ENCODE measurements around the gene ZNF681.
A peak's percentile ranks its signal among the peaks of the same experiment; 100 is the strongest.

ZNF681 gene

DNA sequence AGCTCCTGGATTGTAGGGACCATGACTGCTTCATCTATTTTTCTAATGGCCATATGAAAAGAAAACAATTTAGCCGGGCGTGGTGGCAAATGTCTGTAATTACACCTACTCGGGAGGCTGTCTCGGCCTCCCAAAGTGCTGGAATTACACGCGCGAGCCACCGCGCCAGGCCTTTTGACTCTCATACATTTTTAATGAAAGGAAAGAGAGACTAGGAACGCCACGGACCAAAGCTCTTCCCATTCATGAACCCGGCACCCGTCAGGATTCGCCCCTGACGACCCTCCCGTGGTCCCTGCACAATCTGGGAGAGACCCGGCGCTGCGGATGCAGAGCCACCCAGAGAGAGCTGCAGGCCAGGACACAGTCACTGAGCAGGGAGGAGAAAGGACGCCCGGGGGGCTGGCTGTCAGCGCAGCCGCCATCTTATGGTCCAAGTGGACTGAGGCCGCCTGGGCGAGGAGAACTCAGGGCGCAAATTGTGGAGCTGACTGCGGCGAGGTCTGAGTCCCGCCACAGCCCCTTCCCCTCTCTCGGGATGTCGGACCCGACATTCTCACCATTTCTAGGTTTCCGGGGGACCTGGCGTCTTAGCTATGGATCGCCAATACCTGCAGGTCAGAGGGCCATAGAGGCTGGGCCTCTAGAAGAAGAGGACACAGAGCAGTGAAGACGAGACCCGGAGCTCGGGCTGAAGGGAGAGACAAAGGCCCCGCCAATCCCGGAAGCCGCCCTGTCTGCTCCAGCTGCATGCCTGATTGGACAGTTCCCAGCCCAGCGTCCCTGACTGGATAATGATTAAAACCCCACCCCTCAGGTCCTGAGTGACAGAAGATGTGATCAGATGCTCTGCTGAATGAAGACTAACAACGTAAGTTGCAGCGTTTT is at the start of gene ZNF681:
Gene ZNF681, minus strand, starts transcription at position 705 of the 888 bp plus-strand sequence. Its CDS starts 142 bp downstream, at position 563.
- DNase-seq (ENCODE audit: low read depth): peak; percentile 74
- in situ Hi-C loops (cut with HindIII; ENCODE audit: low sequenced_read_pairs): no loop called here
- TF ChIP-seq, protein P1, sequence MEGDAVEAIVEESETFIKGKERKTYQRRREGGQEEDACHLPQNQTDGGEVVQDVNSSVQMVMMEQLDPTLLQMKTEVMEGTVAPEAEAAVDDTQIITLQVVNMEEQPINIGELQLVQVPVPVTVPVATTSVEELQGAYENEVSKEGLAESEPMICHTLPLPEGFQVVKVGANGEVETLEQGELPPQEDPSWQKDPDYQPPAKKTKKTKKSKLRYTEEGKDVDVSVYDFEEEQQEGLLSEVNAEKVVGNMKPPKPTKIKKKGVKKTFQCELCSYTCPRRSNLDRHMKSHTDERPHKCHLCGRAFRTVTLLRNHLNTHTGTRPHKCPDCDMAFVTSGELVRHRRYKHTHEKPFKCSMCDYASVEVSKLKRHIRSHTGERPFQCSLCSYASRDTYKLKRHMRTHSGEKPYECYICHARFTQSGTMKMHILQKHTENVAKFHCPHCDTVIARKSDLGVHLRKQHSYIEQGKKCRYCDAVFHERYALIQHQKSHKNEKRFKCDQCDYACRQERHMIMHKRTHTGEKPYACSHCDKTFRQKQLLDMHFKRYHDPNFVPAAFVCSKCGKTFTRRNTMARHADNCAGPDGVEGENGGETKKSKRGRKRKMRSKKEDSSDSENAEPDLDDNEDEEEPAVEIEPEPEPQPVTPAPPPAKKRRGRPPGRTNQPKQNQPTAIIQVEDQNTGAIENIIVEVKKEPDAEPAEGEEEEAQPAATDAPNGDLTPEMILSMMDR (IDR thresholded peaks at IDR 0.05; ENCODE audit: low read depth, low read length, missing control alignments): no peak
- peak within 1 kb of the TSS; percentile 73 for H3K4me3 ChIP-seq (ENCODE audit: low read depth, low read length)

DNA sequence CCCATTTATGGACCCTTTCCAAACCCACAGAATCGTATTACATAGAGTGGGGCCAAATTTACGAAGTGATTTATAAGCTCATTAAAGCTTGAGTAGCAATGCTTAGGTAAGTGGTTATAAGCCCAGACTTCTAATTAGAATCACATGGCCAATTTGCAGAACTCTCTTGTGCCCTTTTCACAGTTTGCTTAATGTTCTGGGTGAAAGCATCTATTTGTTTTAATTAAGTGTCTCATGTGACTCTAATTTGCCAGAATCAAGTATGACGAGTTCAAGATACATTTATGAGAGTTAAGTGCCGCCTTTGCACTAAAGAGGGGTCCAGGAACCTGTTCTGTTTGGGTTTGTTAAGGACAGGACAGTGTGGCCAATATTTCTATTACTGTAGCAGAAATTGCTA is 46.0 kb upstream of the ZNF681 start:
- no peak for DNase-seq (ENCODE audit: low read depth)
- no peak overlapping the region for H3K4me3 ChIP-seq (ENCODE audit: low read depth, low read length)
- in situ Hi-C loops (cut with HindIII; ENCODE audit: low sequenced_read_pairs): no loop called here
- TF ChIP-seq, protein P1 (IDR thresholded peaks at IDR 0.05; ENCODE audit: low read depth, low read length, missing control alignments): no peak

DNA sequence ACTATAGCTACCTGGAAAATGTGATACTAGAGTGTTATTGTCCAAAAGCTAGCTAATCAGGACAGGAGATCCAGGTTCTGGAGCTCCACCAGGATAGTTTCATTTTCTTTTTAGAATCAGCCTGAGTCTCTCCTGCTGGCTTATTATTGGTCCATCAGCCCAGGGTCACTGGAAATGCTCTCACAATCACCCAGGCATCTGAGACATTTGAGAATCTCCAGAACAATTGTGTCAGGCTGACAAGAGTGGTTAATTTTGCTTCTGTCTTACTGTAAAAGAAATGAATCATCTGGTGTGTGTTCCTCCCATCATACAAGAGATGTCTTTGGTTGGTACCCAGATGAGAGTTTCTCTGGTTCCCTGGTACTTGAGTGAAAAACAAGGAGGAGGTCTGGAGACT is 43.6 kb upstream of the ZNF681 start:
- no peak for DNase-seq (ENCODE audit: low read depth)
- H3K4me3 ChIP-seq (ENCODE audit: low read depth, low read length): no peak overlapping the region
- in situ Hi-C loops (cut with HindIII; ENCODE audit: low sequenced_read_pairs): no loop called here
- TF ChIP-seq, protein P1 (IDR thresholded peaks at IDR 0.05; ENCODE audit: low read depth, low read length, missing control alignments): no peak

DNA sequence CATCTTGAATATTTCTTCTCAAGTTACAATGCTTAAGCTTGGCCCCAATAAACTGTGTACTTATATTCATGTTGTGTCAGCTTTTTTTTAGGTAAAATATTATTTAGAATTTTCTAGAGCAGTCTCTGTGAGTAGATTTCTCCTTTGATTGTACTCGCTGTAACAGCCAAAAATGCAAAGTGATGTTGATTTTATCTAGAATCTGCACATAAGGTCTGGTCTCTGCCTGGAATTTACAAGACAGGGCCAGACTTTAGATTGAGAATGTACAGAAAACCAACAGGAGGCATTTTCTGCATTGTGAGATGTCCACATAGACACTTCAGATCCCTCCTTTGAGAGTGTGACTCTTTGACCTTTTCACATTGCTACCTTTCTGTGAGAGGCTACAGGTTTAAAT is 43.1 kb upstream of the ZNF681 start:
- no peak for DNase-seq (ENCODE audit: low read depth)
- H3K4me3 ChIP-seq (ENCODE audit: low read depth, low read length): no peak overlapping the region
- TF ChIP-seq, protein P1 (IDR thresholded peaks at IDR 0.05; ENCODE audit: low read depth, low read length, missing control alignments): no peak
- in situ Hi-C loops (cut with HindIII; ENCODE audit: low sequenced_read_pairs): no loop called here

DNA sequence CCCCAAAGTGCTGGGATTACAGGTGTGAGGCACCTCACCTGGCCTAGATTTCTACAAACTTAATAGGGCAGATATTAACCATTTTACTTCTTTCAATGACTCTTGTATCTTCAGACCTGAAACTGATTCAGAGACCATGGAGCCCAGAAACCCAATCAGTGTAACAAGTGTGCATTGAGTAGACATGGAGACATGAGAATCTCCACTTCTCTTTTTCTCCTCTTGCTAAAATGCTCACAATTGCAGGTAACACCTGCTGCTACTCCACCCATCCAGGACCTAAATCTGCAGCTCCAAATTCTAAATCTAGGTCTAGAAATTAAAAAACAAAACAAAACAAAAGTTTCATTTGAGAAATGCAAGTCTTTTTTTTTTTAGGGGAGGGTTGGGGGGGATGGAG is 42.2 kb upstream of the ZNF681 start:
- TF ChIP-seq, protein P1 (IDR thresholded peaks at IDR 0.05; ENCODE audit: low read depth, low read length, missing control alignments): no peak
- DNase-seq (ENCODE audit: low read depth): no peak
- in situ Hi-C loops (cut with HindIII; ENCODE audit: low sequenced_read_pairs): no loop called here

DNA sequence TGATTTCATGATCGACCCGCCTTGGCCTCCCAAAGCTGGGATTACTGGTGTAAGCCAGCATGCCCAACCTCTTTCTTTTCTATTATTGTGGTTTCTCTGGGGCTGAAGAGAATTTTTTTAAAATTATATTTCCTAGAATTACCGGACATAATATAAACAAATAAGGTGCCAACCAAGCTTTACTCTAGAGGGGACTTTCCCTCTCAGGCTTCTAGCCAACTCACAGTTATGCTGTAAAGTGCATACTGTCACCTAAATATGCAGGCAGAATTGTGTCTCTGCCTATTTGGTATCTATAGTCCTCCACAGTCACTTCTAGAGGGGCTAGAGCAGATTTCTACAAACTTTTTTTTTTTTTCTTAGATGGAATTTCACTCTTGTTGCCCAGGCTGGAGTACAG is 41.6 kb upstream of the ZNF681 start:
- in situ Hi-C loops (cut with HindIII; ENCODE audit: low sequenced_read_pairs): no loop called here
- DNase-seq (ENCODE audit: low read depth): no peak
- TF ChIP-seq, protein P1 (IDR thresholded peaks at IDR 0.05; ENCODE audit: low read depth, low read length, missing control alignments): no peak
- no peak overlapping the region for H3K4me3 ChIP-seq (ENCODE audit: low read depth, low read length)

More for the DNA sequence above, 42.2 kb upstream of the ZNF681 start:
- H3K4me3 ChIP-seq (ENCODE audit: low read depth, low read length): no peak overlapping the region

Data from astrocyte of the cerebellum (primary cell).